ENCODE measurements around the gene TBX1.

The TBX1 gene

DNA sequence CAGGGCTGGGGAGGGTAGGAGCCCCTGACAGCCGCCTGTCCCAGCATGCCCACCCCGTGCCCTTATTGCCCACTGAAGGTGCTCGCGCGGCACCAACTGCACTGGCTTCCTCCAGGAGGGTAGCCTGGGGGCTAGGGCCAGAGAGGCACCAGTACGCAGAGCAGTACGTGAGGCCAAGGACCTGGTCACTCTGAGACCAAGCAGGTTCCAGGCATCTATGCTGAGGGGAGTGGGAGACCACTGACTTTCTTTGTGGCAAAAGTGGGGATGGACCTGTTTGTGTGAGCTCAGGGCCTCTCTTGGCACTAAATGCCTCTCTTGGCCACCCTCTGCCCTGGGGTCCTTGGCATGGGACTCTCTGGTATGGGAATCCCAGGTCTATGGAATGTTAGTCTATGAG lies 26.4 kb upstream of the TBX1 start:
- TF ChIP-seq, protein P1, sequence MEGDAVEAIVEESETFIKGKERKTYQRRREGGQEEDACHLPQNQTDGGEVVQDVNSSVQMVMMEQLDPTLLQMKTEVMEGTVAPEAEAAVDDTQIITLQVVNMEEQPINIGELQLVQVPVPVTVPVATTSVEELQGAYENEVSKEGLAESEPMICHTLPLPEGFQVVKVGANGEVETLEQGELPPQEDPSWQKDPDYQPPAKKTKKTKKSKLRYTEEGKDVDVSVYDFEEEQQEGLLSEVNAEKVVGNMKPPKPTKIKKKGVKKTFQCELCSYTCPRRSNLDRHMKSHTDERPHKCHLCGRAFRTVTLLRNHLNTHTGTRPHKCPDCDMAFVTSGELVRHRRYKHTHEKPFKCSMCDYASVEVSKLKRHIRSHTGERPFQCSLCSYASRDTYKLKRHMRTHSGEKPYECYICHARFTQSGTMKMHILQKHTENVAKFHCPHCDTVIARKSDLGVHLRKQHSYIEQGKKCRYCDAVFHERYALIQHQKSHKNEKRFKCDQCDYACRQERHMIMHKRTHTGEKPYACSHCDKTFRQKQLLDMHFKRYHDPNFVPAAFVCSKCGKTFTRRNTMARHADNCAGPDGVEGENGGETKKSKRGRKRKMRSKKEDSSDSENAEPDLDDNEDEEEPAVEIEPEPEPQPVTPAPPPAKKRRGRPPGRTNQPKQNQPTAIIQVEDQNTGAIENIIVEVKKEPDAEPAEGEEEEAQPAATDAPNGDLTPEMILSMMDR (IDR thresholded peaks at IDR 0.05; ENCODE audit: low read depth, low read length, poor library complexity, severe bottlenecking): no peak
- no peak for TF ChIP-seq EZH2phosphoT487 (IDR thresholded peaks at IDR 0.05; ENCODE audit: borderline replicate concordance, low read length)
- no peaks in the 10 kb centered on the region for H3F3A ChIP-seq (ENCODE audit: control insufficient read depth, insufficient read depth)

DNA sequence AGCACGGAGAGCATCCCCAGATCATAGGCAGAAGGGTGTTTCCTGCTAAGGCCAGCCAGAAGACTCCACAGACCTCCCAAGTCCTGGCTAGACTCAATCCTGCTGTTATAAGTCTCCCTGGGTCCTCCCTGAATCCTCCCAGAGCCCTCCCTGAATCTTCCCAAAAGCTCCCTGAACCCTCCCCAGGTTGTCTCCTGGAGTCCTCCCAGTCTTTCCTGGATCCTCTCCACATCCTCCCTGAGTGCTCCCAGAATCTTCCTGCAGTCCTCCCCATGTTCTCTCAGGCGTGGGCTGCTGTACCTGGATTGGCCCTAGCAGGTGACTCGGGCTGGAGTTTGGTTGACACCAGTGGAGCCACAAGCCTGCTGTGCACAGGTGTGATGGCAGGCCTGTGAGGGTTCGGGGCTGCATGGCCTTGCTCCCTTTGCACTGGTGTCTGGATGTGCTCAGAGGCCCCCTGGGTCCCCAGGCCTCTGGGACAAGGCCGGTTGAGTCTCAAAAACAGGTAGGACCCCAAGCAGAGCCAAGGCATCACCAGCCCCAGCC lies 25.7 kb upstream of the TBX1 start:
- no peaks in the 10 kb centered on the region for H3K9me2 ChIP-seq (replicated peaks; ENCODE audit: control insufficient read depth, low read length)
- no peak overlapping the region for H3K27ac ChIP-seq (ENCODE audit: low read depth, low read length)
- no peaks in the 10 kb centered on the region for H4K20me1 ChIP-seq (ENCODE audit: control insufficient read depth, insufficient read depth, low read depth, low read length)
- no peaks in the 10 kb centered on the region for H3K36me3 ChIP-seq (ENCODE audit: control insufficient read depth, low read length)
- H3F3A ChIP-seq (ENCODE audit: control insufficient read depth, insufficient read depth): no peaks in the 10 kb centered on the region
- peaks cover 5% of the 10 kb centered on the region for H3K4me1 ChIP-seq (ENCODE audit: control insufficient read depth, low read length)
- TF ChIP-seq, protein P1 (IDR thresholded peaks at IDR 0.05; ENCODE audit: low read depth, low read length, poor library complexity, severe bottlenecking): no peak
- TF ChIP-seq EZH2phosphoT487 (IDR thresholded peaks at IDR 0.05; ENCODE audit: borderline replicate concordance, low read length): no peak
- H3K9me3 ChIP-seq (ENCODE audit: control insufficient read depth, insufficient read depth, low read length): no peaks in the 10 kb centered on the region
- no peak overlapping the region for H3K4me3 ChIP-seq (ENCODE audit: low read length)
- H3K27me3 ChIP-seq (ENCODE audit: control insufficient read depth, low read length): peaks cover 4% of the 10 kb centered on the region; the same call in 1 of the 2 replicates
- no peaks in the 10 kb centered on the region for H3K79me2 ChIP-seq (ENCODE audit: control insufficient read depth, low read length)
- no peak overlapping the region for H3K4me2 ChIP-seq (ENCODE audit: low read length)

More for the DNA sequence above, 26.4 kb upstream of the TBX1 start:
- Histone ChIP-seq H4K20me1 (ENCODE audit: control insufficient read depth, insufficient read depth, low read depth, low read length) (no peaks in the 10 kb centered on the region), H3K4me3 (ENCODE audit: low read length) (no peak overlapping the region), H3K27ac (ENCODE audit: low read depth, low read length) (no peak overlapping the region), H3K9me2 (replicated peaks; ENCODE audit: control insufficient read depth, low read length) (no peaks in the 10 kb centered on the region), H3K4me2 (ENCODE audit: low read length) (no peak overlapping the region), H3K79me2 (ENCODE audit: control insufficient read depth, low read length) (no peaks in the 10 kb centered on the region), H3K4me1 (ENCODE audit: control insufficient read depth, low read length) (peaks cover 5% of the 10 kb centered on the region), H3K36me3 (ENCODE audit: control insufficient read depth, low read length) (no peaks in the 10 kb centered on the region), H3K9me3 (ENCODE audit: control insufficient read depth, insufficient read depth, low read length) (no peaks in the 10 kb centered on the region), H3K27me3 (ENCODE audit: control insufficient read depth, low read length) (peaks cover 4% of the 10 kb centered on the region; the same call in 1 of the 2 replicates)

DNA sequence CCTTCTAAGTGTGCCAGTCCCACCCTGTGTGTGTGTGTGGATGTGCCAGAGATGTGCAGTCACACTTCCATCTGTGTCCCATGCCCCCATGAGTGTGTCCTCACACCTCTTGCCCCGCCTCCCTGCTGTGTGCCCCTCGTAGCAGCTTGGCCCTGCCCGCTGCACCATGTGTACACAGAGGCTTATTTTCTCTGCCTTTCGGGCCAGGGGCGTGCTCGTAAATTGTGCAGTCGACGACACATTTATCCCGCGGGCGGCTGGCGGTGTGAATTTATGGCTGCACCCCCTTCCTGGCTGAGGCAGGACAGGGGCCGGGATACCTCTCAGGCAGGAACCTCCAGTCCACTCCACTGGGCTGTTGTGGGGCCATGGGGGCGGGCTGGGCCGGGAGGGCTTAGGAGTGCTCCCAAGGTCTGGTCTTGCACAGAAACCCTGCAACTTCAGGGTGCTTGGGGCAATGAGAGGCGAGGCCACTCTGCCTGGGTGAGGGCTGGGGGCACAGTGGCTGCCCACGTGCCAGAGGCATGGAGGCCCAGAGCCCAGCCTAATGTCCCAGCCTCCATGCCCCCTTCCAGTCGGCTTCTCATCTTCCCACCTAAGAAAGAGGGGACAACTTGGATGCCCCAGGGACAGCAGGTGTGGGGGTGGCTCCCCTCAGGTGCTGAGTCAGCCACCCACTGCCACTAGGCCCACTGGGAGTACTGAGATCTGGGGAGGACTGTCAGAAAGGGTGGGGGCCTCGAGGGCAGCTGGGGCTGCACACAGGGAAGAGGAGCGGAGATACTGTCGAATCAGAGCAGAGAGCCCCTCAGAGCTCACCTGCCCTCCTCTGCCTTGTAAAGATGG lies 24.7 kb upstream of the TBX1 start:
- H3F3A ChIP-seq (ENCODE audit: control insufficient read depth, insufficient read depth): no peaks in the 10 kb centered on the region
- no peaks in the 10 kb centered on the region for H3K9me2 ChIP-seq (replicated peaks; ENCODE audit: control insufficient read depth, low read length)
- no peaks in the 10 kb centered on the region for H3K36me3 ChIP-seq (ENCODE audit: control insufficient read depth, low read length)
- no peak overlapping the region for H3K4me2 ChIP-seq (ENCODE audit: low read length)
- no peaks in the 10 kb centered on the region for H4K20me1 ChIP-seq (ENCODE audit: control insufficient read depth, insufficient read depth, low read depth, low read length)
- H3K27me3 ChIP-seq (ENCODE audit: control insufficient read depth, low read length): peaks cover 4% of the 10 kb centered on the region; the same call in 1 of the 2 replicates
- H3K4me3 ChIP-seq (ENCODE audit: low read length): no peak overlapping the region
- no peaks in the 10 kb centered on the region for H3K79me2 ChIP-seq (ENCODE audit: control insufficient read depth, low read length)
- H3K4me1 ChIP-seq (ENCODE audit: control insufficient read depth, low read length): peaks cover 3% of the 10 kb centered on the region
- no peak overlapping the region for H3K27ac ChIP-seq (ENCODE audit: low read depth, low read length)
- TF ChIP-seq, protein P1 (IDR thresholded peaks at IDR 0.05; ENCODE audit: low read depth, low read length, poor library complexity, severe bottlenecking): no peak
- H3K9me3 ChIP-seq (ENCODE audit: control insufficient read depth, insufficient read depth, low read length): no peaks in the 10 kb centered on the region

Measured in DOHH2 (cell line).